NCI-H2029 (cell line): ENCODE measurements around the gene KCNC4.
A peak's percentile ranks its signal among the peaks of the same experiment; 100 is the strongest.

Source experiments
- DNase-seq: peaks from one replicate; lab custom pipeline; 2025; lab: John Stamatoyannopoulos, UW

The KCNC4 gene

GRCh38 chr1:110230381-110231199 lies 20.5 kb downstream of the KCNC4 start:
- no peak for DNase-seq

GRCh38 chr1:110233861-110234260 lies 23.7 kb downstream of the KCNC4 start:
- no peak for DNase-seq

GRCh38 chr1:110234691-110235090 lies 24.6 kb downstream of the KCNC4 start:
- DNase-seq, result no peak

- DNase-seq, result peak; percentile 54
Measured at GRCh38 chr1:110235181-110235833, 25.2 kb downstream of the KCNC4 start.

- DNase-seq, result peak; percentile 54
Measured at GRCh38 chr1:110235834-110236682, 25.9 kb downstream of the KCNC4 start.

GRCh38 chr1:110237386-110238152 lies 27.5 kb downstream of the KCNC4 start:
- peak; percentile 43 for DNase-seq

GRCh38 chr1:110239441-110240430 lies 29.6 kb downstream of the KCNC4 start:
- DNase-seq, result no peak

- peak; percentile 43 for DNase-seq
Measured at GRCh38 chr1:110240476-110241210, 30.5 kb downstream of the KCNC4 start.

- no peak for DNase-seq
Measured at GRCh38 chr1:110241516-110241915, 31.4 kb downstream of the KCNC4 start.

GRCh38 chr1:110242062-110242461 lies 31.9 kb downstream of the KCNC4 start:
- no peak for DNase-seq

GRCh38 chr1:110242731-110243130 lies 32.6 kb downstream of the KCNC4 start:
- DNase-seq, result peak; percentile 44

GRCh38 chr1:110243146-110243545 lies 33.0 kb downstream of the KCNC4 start:
- DNase-seq, result peak; percentile 46

- no peak for DNase-seq
Measured at GRCh38 chr1:110243574-110243973, 33.5 kb downstream of the KCNC4 start.

GRCh38 chr1:110245876-110246620 lies 35.9 kb downstream of the KCNC4 start:
- DNase-seq, result no peak

- no peak for DNase-seq
Measured at GRCh38 chr1:110248746-110249145, 38.6 kb downstream of the KCNC4 start.

GRCh38 chr1:110249256-110249655 lies 39.1 kb downstream of the KCNC4 start:
- DNase-seq, result no peak

GRCh38 chr1:110250008-110250407 lies 39.9 kb downstream of the KCNC4 start:
- no peak for DNase-seq

GRCh38 chr1:110250749-110251148 lies 40.6 kb downstream of the KCNC4 start:
- DNase-seq, result no peak

- no peak for DNase-seq
Measured at GRCh38 chr1:110253213-110253612, 43.1 kb downstream of the KCNC4 start.
